ENCODE data around the gene PRRC2B.

Gene PRRC2B

DNA sequence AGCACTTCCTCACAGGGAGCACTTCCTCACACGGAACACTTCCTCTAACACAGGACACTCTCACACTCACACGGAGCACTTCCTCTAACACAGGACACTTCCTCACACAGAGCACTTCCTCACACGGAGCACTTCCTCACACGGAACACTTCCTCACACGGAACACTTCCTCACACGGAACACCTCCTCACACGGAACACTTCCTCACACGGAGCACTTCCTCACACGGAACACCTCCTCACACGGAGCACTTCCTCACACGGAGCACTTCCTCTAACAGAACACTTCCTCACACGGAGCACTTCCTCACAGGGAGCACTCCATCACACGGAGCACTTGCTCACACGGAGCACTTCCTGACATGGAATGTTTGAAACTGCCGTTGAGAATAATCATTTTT is 122.2 kb downstream of the PRRC2B start:
- H3K27ac ChIP-seq, result no peak overlapping the region
- TF ChIP-seq, protein P1, sequence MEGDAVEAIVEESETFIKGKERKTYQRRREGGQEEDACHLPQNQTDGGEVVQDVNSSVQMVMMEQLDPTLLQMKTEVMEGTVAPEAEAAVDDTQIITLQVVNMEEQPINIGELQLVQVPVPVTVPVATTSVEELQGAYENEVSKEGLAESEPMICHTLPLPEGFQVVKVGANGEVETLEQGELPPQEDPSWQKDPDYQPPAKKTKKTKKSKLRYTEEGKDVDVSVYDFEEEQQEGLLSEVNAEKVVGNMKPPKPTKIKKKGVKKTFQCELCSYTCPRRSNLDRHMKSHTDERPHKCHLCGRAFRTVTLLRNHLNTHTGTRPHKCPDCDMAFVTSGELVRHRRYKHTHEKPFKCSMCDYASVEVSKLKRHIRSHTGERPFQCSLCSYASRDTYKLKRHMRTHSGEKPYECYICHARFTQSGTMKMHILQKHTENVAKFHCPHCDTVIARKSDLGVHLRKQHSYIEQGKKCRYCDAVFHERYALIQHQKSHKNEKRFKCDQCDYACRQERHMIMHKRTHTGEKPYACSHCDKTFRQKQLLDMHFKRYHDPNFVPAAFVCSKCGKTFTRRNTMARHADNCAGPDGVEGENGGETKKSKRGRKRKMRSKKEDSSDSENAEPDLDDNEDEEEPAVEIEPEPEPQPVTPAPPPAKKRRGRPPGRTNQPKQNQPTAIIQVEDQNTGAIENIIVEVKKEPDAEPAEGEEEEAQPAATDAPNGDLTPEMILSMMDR (conservative IDR thresholded peaks at IDR 0.05), result no peak

GRCh38 chr9:131516930-131517329 is 123.0 kb downstream of the PRRC2B start:
- no peak overlapping the region for H3K27ac ChIP-seq
- TF ChIP-seq, protein P1 (conservative IDR thresholded peaks at IDR 0.05), result no peak

- TF ChIP-seq, protein P1 (conservative IDR thresholded peaks at IDR 0.05), result no peak
- no peak overlapping the region for H3K27ac ChIP-seq
Observed at GRCh38 chr9:131517761-131518190, 123.9 kb downstream of the PRRC2B start.

GRCh38 chr9:131518553-131518952 is 124.7 kb downstream of the PRRC2B start:
- TF ChIP-seq, protein P1 (conservative IDR thresholded peaks at IDR 0.05), result no peak
- H3K27ac ChIP-seq, result no peak overlapping the region

DNA sequence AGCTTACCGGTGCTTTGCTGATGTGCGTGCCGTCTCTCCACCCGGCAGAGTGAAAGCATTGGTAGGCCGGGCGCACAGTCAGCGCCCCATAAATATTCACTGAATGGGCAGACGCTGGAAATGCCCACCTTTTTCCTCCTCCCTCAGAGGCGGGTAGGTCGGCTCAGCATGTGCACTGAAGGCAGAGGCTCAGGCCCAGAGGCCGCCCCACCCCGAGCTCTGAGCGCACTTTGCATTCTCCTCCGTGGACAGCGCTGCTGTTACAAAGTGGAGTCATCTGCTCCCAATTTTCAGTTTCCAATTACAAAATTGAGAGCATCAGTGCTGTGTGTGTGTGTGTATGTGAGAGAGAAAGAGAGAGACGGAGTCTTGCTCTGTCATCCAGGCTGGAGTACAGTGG is 126.6 kb downstream of the PRRC2B start:
- TF ChIP-seq, protein P1 (conservative IDR thresholded peaks at IDR 0.05), result no peak
- no peak overlapping the region for H3K27ac ChIP-seq

DNA sequence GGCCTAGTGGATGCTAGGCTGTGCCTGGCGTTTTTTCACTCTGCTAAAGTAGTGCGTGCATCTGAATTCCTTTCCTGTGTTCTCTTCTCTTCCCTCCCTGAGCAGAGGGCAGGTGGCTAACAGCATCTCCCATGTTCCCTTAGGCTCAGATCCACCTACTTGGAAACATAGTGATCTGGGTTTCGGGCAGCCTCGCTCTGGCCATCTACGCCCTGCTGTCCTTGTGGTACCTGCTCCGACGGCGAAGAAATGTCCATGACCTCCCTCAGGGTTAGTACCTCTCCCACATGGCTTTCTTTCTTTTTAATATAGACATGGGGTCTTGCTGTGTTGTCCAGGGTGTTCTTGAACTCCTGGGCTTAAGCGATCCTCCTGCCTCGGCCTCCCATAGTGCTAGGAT is 127.3 kb downstream of the PRRC2B start:
- TF ChIP-seq, protein P1 (conservative IDR thresholded peaks at IDR 0.05), result no peak

GRCh38 chr9:131521822-131522221 is 127.9 kb downstream of the PRRC2B start:
- TF ChIP-seq, protein P1 (conservative IDR thresholded peaks at IDR 0.05), result no peak
- no peak overlapping the region for H3K27ac ChIP-seq

More for the DNA sequence above, 127.3 kb downstream of the PRRC2B start:
- no peak overlapping the region for H3K27ac ChIP-seq
